Adrenal gland (tissue), 5 donors: ENCODE measurements around the gene CERT1.

Experiments used
- POLR2A ChIP-seq, 2 donors: fragments of 450-650 bp; IDR thresholded peaks; one replicate each; pipeline ENCODE4 v1.6.1; 2017; ENCODE audit warnings: antibody characterized with exemption in 2 of 2, mild to moderate bottlenecking in 2 of 2, moderate library complexity in 1 of 2
- TF ChIP-seq, protein P1 (sequence below), 6 experiments: fragments of 450-650 bp in 4 of 6; fragments of 200-600 bp in 2 of 6; sonication (generic) in 1 of 6; IDR thresholded peaks; 1 replicate in 5 of 6; 2 replicates in 1 of 6; pipeline versions ENCODE4 v1.5.1 to v1.8.0; 2016 to 2021; ENCODE audit warnings: antibody characterized with exemption in 6 of 6, mild to moderate bottlenecking in 2 of 6, moderate library complexity in 1 of 6
- donor health status: DM: no; HTN: no; CAD: no.

DNA sequence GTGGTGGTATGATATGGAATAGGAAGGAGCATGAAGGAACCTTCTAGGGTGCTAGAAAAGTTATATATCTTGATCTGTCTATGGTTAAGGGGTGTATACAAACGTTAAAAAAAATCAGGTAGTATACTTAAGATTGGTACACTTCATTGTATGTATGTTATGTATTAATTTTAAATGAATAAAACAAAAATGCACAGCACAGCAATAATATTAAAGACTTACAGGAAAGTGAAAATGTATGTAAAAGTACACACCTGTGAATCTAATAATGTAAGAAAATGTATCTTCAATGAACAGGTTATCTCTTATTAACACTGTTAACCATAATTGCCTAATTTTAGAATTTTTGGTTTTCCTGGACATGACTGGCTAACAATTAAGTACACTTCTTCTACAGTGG lies 97.2 kb downstream of the CERT1 start:
- TF ChIP-seq POLR2A (IDR thresholded peaks at IDR 0.05): no peak
- TF ChIP-seq, protein P1, sequence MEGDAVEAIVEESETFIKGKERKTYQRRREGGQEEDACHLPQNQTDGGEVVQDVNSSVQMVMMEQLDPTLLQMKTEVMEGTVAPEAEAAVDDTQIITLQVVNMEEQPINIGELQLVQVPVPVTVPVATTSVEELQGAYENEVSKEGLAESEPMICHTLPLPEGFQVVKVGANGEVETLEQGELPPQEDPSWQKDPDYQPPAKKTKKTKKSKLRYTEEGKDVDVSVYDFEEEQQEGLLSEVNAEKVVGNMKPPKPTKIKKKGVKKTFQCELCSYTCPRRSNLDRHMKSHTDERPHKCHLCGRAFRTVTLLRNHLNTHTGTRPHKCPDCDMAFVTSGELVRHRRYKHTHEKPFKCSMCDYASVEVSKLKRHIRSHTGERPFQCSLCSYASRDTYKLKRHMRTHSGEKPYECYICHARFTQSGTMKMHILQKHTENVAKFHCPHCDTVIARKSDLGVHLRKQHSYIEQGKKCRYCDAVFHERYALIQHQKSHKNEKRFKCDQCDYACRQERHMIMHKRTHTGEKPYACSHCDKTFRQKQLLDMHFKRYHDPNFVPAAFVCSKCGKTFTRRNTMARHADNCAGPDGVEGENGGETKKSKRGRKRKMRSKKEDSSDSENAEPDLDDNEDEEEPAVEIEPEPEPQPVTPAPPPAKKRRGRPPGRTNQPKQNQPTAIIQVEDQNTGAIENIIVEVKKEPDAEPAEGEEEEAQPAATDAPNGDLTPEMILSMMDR (IDR thresholded peaks at IDR 0.05): no peak
